HG03025 (cell line): ENCODE results near the gene SNRNP35.
"Not testable (repeated sequence)": the region's sequence is repeated elsewhere in the genome, so short reads cannot be mapped to it uniquely, and the experiment has no call there.

Experiments used
- ATAC-seq: cut with Tn5 transposase; IDR thresholded peaks from one replicate; pipeline ENCODE4 v1.9.1; 2021; ENCODE audit warnings: mild to moderate bottlenecking, moderate library complexity; ENCODE audit not compliant: unreplicated experiment, low FRiP score

SNRNP35 gene

GRCh38 chr12:123457980-123458779 lies at the start of gene SNRNP35:
Gene SNRNP35 (plus strand): TSS chr12:123458139. CDS start chr12:123465541, 7,402 bp downstream.
- peak; percentile 54 for ATAC-seq

GRCh38 chr12:123408619-123409018 lies 49.3 kb upstream of the SNRNP35 start:
- not testable (repeated sequence) for ATAC-seq

- ATAC-seq, result not testable (repeated sequence)
Observed at GRCh38 chr12:123409284-123410040, 48.5 kb upstream of the SNRNP35 start.

GRCh38 chr12:123410041-123410412 lies 47.9 kb upstream of the SNRNP35 start:
- no peak for ATAC-seq

- no peak for ATAC-seq
Observed at GRCh38 chr12:123421314-123421713, 36.6 kb upstream of the SNRNP35 start.

GRCh38 chr12:123427036-123427769 lies 30.7 kb upstream of the SNRNP35 start:
- peak; percentile 87 for ATAC-seq

GRCh38 chr12:123428591-123428990 lies 29.3 kb upstream of the SNRNP35 start:
- ATAC-seq, result no peak

- not testable (repeated sequence) for ATAC-seq
Observed at GRCh38 chr12:123429101-123429500, 28.8 kb upstream of the SNRNP35 start.

GRCh38 chr12:123431951-123432817 lies 25.8 kb upstream of the SNRNP35 start:
- not testable (repeated sequence) for ATAC-seq

GRCh38 chr12:123433615-123434014 lies 24.3 kb upstream of the SNRNP35 start:
- no peak for ATAC-seq

GRCh38 chr12:123435636-123436016 lies 22.3 kb upstream of the SNRNP35 start:
- no peak for ATAC-seq

GRCh38 chr12:123436017-123436964 lies 21.6 kb upstream of the SNRNP35 start, which contains the start of gene RILPL2:
Gene RILPL2 (minus strand): TSS chr12:123436684. CDS start chr12:123436420, 264 bp downstream.
- ATAC-seq, result peak; percentile 60

- ATAC-seq, result peak; percentile 58
Observed at GRCh38 chr12:123441523-123442164, 16.3 kb upstream of the SNRNP35 start.

- ATAC-seq, result no peak
Observed at GRCh38 chr12:123442774-123443173, 15.2 kb upstream of the SNRNP35 start.

- ATAC-seq, result no peak
Observed at GRCh38 chr12:123444092-123445026, 13.6 kb upstream of the SNRNP35 start.

- no peak for ATAC-seq
Observed at GRCh38 chr12:123445388-123446332, 12.3 kb upstream of the SNRNP35 start.
